MCF 10A (cell line): ENCODE data around the gene TOLLIP. TPM values are rescaled to one million over a fixed set of nuclear protein-coding genes. Genes with fewer than 3 reads are reported as not detected.

Experiments used
- BruUV-seq: library from RNA; stranded (reverse); fragments of 400-500 nt; replicated peaks from 2 replicates; lab custom pipeline; 2021; lab: Mats Ljungman, UMichigan
- CTCF ChIA-PET: fragments of 300-600 bp; sonication (Branson Sonifier 250); formaldehyde crosslinking; extraction: SDS; loops from one replicate; lab custom pipeline; 2021; ENCODE audit warnings: antibody characterized with exemption, inconsistent platforms; lab: Yijun Ruan, JAX
- POLR2A ChIA-PET: fragments of 300-600, 350-650 bp; sonication (Branson Sonifier 250); formaldehyde crosslinking; extraction: SDS; loops from one replicate; lab custom pipeline; 2020; ENCODE audit warnings: antibody characterized with exemption, inconsistent platforms; lab: Yijun Ruan, JAX
- DNase-seq: peaks from one replicate; pipeline ENCODE4 v3.0.0-alpha.2; 2018; ENCODE audit not compliant: unreplicated experiment
- H3K27ac Mint-ChIP-seq: one replicate; pipeline ENCODE4 v1.8.0; 2022; ENCODE audit warnings: mild to moderate bottlenecking, low read depth, mixed read lengths; ENCODE audit not compliant: unreplicated experiment
- H3K27me3 Mint-ChIP-seq: one replicate; pipeline ENCODE4 v1.8.0; 2022; ENCODE audit warnings: mixed read lengths; ENCODE audit not compliant: insufficient read depth, unreplicated experiment
- H3K36me3 Mint-ChIP-seq: one replicate; pipeline ENCODE4 v1.8.0; 2022; ENCODE audit warnings: mild to moderate bottlenecking, moderate library complexity, mixed read lengths; ENCODE audit not compliant: insufficient read depth, unreplicated experiment
- H3K4me1 Mint-ChIP-seq: one replicate; pipeline ENCODE4 v1.8.0; 2022; ENCODE audit warnings: mixed read lengths; ENCODE audit not compliant: insufficient read depth, unreplicated experiment
- H3K4me3 Mint-ChIP-seq: one replicate; pipeline ENCODE4 v1.8.0; 2022; ENCODE audit warnings: mild to moderate bottlenecking, moderate library complexity, mixed read lengths; ENCODE audit not compliant: unreplicated experiment
- H3K9me3 Mint-ChIP-seq: one replicate; pipeline ENCODE4 v1.8.0; 2022; ENCODE audit warnings: mixed read lengths; ENCODE audit not compliant: unreplicated experiment
- CTCF ChIP-seq: fragments of 200-600 bp; IDR thresholded peaks from one replicate; pipeline ENCODE4 v1.8.0; 2022; ENCODE audit warnings: antibody characterized with exemption, mild to moderate bottlenecking; ENCODE audit not compliant: unreplicated experiment
- intact Hi-C: fragments of 100-400 bp; cut with micrococcal nuclease; formaldehyde crosslinking; loops from 2 replicates; pipeline ENCODE4 v1.14.1; 2022
- total RNA-seq: library from RNA; stranded (reverse); gene quantifications from 2 replicates; pipeline ENCODE4 v1.2.3, GENCODE V29; 2022

The TOLLIP gene
- total RNA-seq, 1 experiment from 2014 or later, result 58.8 TPM

- no TSS peak for BruUV-seq
- H3K9me3 Mint-ChIP-seq, result peaks cover 8% of the 10 kb centered on the region
- H3K27ac Mint-ChIP-seq, result no peak overlapping the region
Measured at GRCh38 chr11:1340111-1340510, 30.7 kb upstream of the TOLLIP start.

GRCh38 chr11:1339066-1339675, 29.7 kb upstream of the TOLLIP start:
- POLR2A ChIA-PET, result no interaction called here
- H3K27ac Mint-ChIP-seq, result no peak overlapping the region

More at GRCh38 chr11:1340111-1340510, 30.7 kb upstream of the TOLLIP start:
- H3K27me3 Mint-ChIP-seq, result peaks cover 24% of the 10 kb centered on the region
- peaks cover 15% of the 10 kb centered on the region for H3K4me1 Mint-ChIP-seq
- no peak overlapping the region for H3K4me3 Mint-ChIP-seq
- POLR2A ChIA-PET, result no interaction called here
- TF ChIP-seq CTCF, result no peak
- intact Hi-C loops, result no loop called here
- DNase-seq, result no peak
- CTCF ChIA-PET, result no interaction called here
- H3K36me3 Mint-ChIP-seq, result no peaks in the 10 kb centered on the region

GRCh38 chr11:1338201-1339065, 29.0 kb upstream of the TOLLIP start:
- Mint-ChIP-seq H3K27me3 (peaks cover 13% of the 10 kb centered on the region), H3K27ac (no peak overlapping the region), H3K9me3 (peaks cover 8% of the 10 kb centered on the region), H3K4me1 (peaks cover 17% of the 10 kb centered on the region), H3K4me3 (peak overlapping the region; percentile 67), H3K36me3 (no peaks in the 10 kb centered on the region)
- TF ChIP-seq CTCF, result no peak
- DNase-seq, result no peak
- ChIA-PET POLR2A (no interaction called here), CTCF (no interaction called here)
- intact Hi-C loops, result no loop called here
- BruUV-seq, result no TSS peak

More at GRCh38 chr11:1339066-1339675, 29.7 kb upstream of the TOLLIP start:
- Mint-ChIP-seq H3K4me3 (no peak overlapping the region), H3K9me3 (peaks cover 8% of the 10 kb centered on the region), H3K36me3 (no peaks in the 10 kb centered on the region), H3K4me1 (peaks cover 17% of the 10 kb centered on the region), H3K27me3 (peaks cover 21% of the 10 kb centered on the region)
- CTCF ChIA-PET, result no interaction called here
- no TSS peak for BruUV-seq
- intact Hi-C loops, result no loop called here
- DNase-seq, result no peak
- no peak for TF ChIP-seq CTCF

GRCh38 chr11:1337647-1338007, 28.2 kb upstream of the TOLLIP start:
- no peak for TF ChIP-seq CTCF
- BruUV-seq, result no TSS peak
- DNase-seq, result no peak
- CTCF ChIA-PET, result no interaction called here
- Mint-ChIP-seq H3K36me3 (no peaks in the 10 kb centered on the region), H3K4me1 (peaks cover 17% of the 10 kb centered on the region), H3K27me3 (peaks cover 12% of the 10 kb centered on the region), H3K9me3 (peaks cover 8% of the 10 kb centered on the region), H3K4me3 (peak overlapping the region; percentile 67), H3K27ac (no peak overlapping the region)
- POLR2A ChIA-PET, result no interaction called here
- intact Hi-C loops, result no loop called here
